Smooth muscle cell (in vitro differentiated cells): ENCODE results near the gene INVS. TPM values are rescaled to one million over a fixed set of nuclear protein-coding genes. Genes with fewer than 3 reads are reported as not detected.

Source experiments
- DNase-seq: peaks from one replicate; lab custom pipeline; 2025; ENCODE audit not compliant: unreplicated experiment; lab: John Stamatoyannopoulos, UW
- H2AFZ ChIP-seq: fragments of 200-600 bp; sonication (generic); 2 replicates; pipeline ENCODE4 v1.6.0; 2016; ENCODE audit warnings: antibody characterized with exemption, low read depth, mild to moderate bottlenecking
- H3F3A ChIP-seq: fragments of 200-600 bp; sonication (generic); 2 replicates; pipeline ENCODE4 v1.6.0; 2017; ENCODE audit warnings: antibody characterized with exemption, low read depth
- H3K27ac ChIP-seq: fragments of 200-600 bp; sonication (generic); 2 replicates; pipeline ENCODE4 v1.5.1; 2016; ENCODE audit warnings: low read depth, mild to moderate bottlenecking
- H3K27me3 ChIP-seq: fragments of 200-600 bp; sonication (generic); 2 replicates; pipeline ENCODE4 v1.6.1; 2016; ENCODE audit warnings: low read depth, mild to moderate bottlenecking
- H3K36me3 ChIP-seq: fragments of 200-600 bp; sonication (generic); 2 replicates; pipeline ENCODE4 v1.5.1; 2016; ENCODE audit warnings: low read depth
- H3K4me1 ChIP-seq: fragments of 200-600 bp; sonication (generic); 2 replicates; pipeline ENCODE4 v1.5.1; 2016; ENCODE audit warnings: low read depth
- H3K4me2 ChIP-seq: fragments of 200-600 bp; sonication (generic); 2 replicates; pipeline ENCODE4 v1.6.0; 2016; ENCODE audit warnings: mild to moderate bottlenecking
- H3K4me3 ChIP-seq: fragments of 200-600 bp; sonication (generic); 2 replicates; pipeline ENCODE4 v1.5.1; 2016; ENCODE audit warnings: mild to moderate bottlenecking
- H3K79me2 ChIP-seq: fragments of 200-600 bp; sonication (generic); 2 replicates; pipeline ENCODE4 v1.6.0; 2016; ENCODE audit warnings: low read depth, mild to moderate bottlenecking
- H3K9ac ChIP-seq: fragments of 200-600 bp; sonication (generic); 2 replicates; pipeline ENCODE4 v1.6.0; 2016; ENCODE audit warnings: low read depth
- H3K9me3 ChIP-seq: fragments of 200-600 bp; sonication (generic); replicated peaks from 2 replicates; pipeline ENCODE4 v1.5.1; 2016; ENCODE audit warnings: low read depth
- H4K20me1 ChIP-seq: fragments of 200-600 bp; sonication (generic); 2 replicates; pipeline ENCODE4 v1.6.0; 2016; ENCODE audit warnings: low read depth
- WGBS: methylation state at CpG from one replicate; pipeline ENCODE4 v1.1.7; 2016; ENCODE audit warnings: low lambda C conversion rate; 5-methylcytosine and 5-hydroxymethylcytosine counted together
- polyA plus RNA-seq: library from polyadenylated mRNA; unstranded; fragments of >200 nt; fragmentation: Nextera tagmentation; extraction: Ambion mirVana; gene quantifications from 2 replicates; pipeline ENCODE4 v1.2.1, GENCODE V29; 2016
- total RNA-seq: library from RNA; depleted of rRNA; stranded (reverse); fragments of >200 nt; gene quantifications from 2 replicates; pipeline ENCODE4 v1.2.3, GENCODE V29; 2014
- TF ChIP-seq, protein P1 (sequence below): fragments of 200-600 bp; sonication (generic); IDR thresholded peaks from 2 replicates; pipeline ENCODE4 v1.5.1; 2017; ENCODE audit warnings: borderline replicate concordance, mild to moderate bottlenecking, antibody characterized with exemption; ENCODE audit not compliant: insufficient read depth, poor library complexity, severe bottlenecking

The INVS gene
- total and polyA plus RNA-seq, 2 experiments from 2014 or later = 8.1 to 16.0 TPM

GRCh38 chr9:100096378-100096916 is 2.6 kb upstream of the INVS start:
- peaks cover 75% of the 10 kb centered on the region for H3K79me2 ChIP-seq
- no peaks in the 10 kb centered on the region for H3K9me3 ChIP-seq
- H3F3A ChIP-seq = no peaks in the 10 kb centered on the region
- TF ChIP-seq, protein P1, sequence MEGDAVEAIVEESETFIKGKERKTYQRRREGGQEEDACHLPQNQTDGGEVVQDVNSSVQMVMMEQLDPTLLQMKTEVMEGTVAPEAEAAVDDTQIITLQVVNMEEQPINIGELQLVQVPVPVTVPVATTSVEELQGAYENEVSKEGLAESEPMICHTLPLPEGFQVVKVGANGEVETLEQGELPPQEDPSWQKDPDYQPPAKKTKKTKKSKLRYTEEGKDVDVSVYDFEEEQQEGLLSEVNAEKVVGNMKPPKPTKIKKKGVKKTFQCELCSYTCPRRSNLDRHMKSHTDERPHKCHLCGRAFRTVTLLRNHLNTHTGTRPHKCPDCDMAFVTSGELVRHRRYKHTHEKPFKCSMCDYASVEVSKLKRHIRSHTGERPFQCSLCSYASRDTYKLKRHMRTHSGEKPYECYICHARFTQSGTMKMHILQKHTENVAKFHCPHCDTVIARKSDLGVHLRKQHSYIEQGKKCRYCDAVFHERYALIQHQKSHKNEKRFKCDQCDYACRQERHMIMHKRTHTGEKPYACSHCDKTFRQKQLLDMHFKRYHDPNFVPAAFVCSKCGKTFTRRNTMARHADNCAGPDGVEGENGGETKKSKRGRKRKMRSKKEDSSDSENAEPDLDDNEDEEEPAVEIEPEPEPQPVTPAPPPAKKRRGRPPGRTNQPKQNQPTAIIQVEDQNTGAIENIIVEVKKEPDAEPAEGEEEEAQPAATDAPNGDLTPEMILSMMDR = no peak
- no peak for DNase-seq
- H3K4me2 ChIP-seq = no peak overlapping the region
- 89% methylated on average over 3 of the region's 3 CpGs for WGBS
- H3K36me3 ChIP-seq = no peaks in the 10 kb centered on the region
- no peak overlapping the region for H3K4me3 ChIP-seq
- peaks cover 64% of the 10 kb centered on the region for H4K20me1 ChIP-seq
- no peak overlapping the region for H3K9ac ChIP-seq
- peaks cover 15% of the 10 kb centered on the region for H3K4me1 ChIP-seq
- H3K27ac ChIP-seq = no peak overlapping the region
- H3K27me3 ChIP-seq = no peaks in the 10 kb centered on the region
- no peak overlapping the region for H2AFZ ChIP-seq

DNA sequence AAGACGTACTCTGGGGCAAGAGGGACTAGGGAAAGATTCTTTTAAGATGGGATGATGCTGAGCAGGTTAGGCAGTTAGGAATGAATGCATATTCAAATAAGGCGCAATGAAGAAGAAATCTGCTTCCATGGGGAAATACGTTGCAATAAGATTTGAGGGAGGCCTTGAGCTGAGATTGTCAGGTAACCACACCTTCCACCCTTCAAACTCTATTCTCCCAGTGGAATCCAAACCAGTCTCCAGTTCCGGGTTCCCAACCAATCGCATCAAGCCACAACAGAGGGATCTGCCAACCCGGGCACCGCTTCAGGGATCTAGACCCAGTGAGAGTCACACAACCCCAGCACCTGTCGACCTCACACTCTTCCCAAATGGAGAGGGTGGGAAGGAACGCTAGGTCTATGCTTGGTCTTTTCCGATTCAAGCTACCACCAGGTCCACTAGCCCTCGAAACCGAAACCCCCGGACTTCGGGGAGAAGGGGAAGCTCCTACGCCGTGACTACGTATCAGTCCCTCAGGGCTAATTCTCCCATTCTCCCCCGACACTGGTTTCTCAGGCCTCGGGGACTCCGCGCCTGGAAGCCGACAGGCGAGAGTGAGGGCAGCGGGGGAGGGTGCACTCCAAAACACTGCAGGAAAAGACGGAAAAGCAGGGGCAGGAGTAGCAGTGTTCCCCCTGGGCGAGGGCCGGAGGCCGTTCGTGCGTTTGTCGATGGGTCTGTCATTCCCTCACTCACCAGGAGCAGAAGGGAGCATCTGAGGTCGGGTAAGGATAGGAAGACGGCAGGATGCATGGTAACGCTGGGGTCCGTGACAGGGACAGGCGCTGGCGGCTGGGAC is 777 bp upstream of the INVS start:
- no peaks in the 10 kb centered on the region for H3F3A ChIP-seq
- H3K9ac ChIP-seq = peak overlapping the region; percentile 79
- peaks cover 46% of the 10 kb centered on the region for H4K20me1 ChIP-seq
- TF ChIP-seq, protein P1 = no peak
- no peak for DNase-seq
- H3K36me3 ChIP-seq = no peaks in the 10 kb centered on the region
- H3K27me3 ChIP-seq = no peaks in the 10 kb centered on the region
- peak overlapping the region; percentile 88 for H3K4me2 ChIP-seq
- 4% methylated on average over 37 of the region's 37 CpGs for WGBS
- H3K27ac ChIP-seq = peak overlapping the region; percentile 76
- H3K4me1 ChIP-seq = peaks cover 15% of the 10 kb centered on the region
- peak overlapping the region; percentile 69 for H3K4me3 ChIP-seq
- no peaks in the 10 kb centered on the region for H3K9me3 ChIP-seq
- H3K79me2 ChIP-seq = peaks cover 57% of the 10 kb centered on the region
- H2AFZ ChIP-seq = peak overlapping the region; percentile 53

GRCh38 chr9:100099722-100100042 is 639 bp downstream of the INVS start:
- no peaks in the 10 kb centered on the region for H3K9me3 ChIP-seq
- peaks cover 15% of the 10 kb centered on the region for H3K4me1 ChIP-seq
- no peak for DNase-seq
- H3K27ac ChIP-seq = peak overlapping the region; percentile 63
- H3K4me2 ChIP-seq = peak overlapping the region; percentile 88
- no peaks in the 10 kb centered on the region for H3F3A ChIP-seq
- H2AFZ ChIP-seq = peak overlapping the region; percentile 91
- H3K79me2 ChIP-seq = peaks cover 43% of the 10 kb centered on the region
- peak overlapping the region; percentile 69 for H3K4me3 ChIP-seq
- H4K20me1 ChIP-seq = peaks cover 32% of the 10 kb centered on the region
- H3K9ac ChIP-seq = peak overlapping the region; percentile 67
- no peaks in the 10 kb centered on the region for H3K27me3 ChIP-seq
- TF ChIP-seq, protein P1 = no peak
- no peaks in the 10 kb centered on the region for H3K36me3 ChIP-seq
- 8% methylated on average over 10 of the region's 10 CpGs for WGBS
